Smooth muscle cell (in vitro differentiated cells): Measurements from ENCODE around the gene ANKRD11. TPM values are rescaled to one million over a fixed set of nuclear protein-coding genes. Genes with fewer than 3 reads are reported as not detected.
A peak's percentile ranks its signal among the peaks of the same experiment; 100 is the strongest.

Experiments
- DNase-seq: peaks from one replicate; lab custom pipeline; 2025; ENCODE audit not compliant: unreplicated experiment; lab: John Stamatoyannopoulos, UW
- H2AFZ ChIP-seq: fragments of 200-600 bp; sonication (generic); 2 replicates; pipeline ENCODE4 v1.6.0; 2016; ENCODE audit warnings: antibody characterized with exemption, low read depth, mild to moderate bottlenecking
- H3F3A ChIP-seq: fragments of 200-600 bp; sonication (generic); 2 replicates; pipeline ENCODE4 v1.6.0; 2017; ENCODE audit warnings: antibody characterized with exemption, low read depth
- H3K27ac ChIP-seq: fragments of 200-600 bp; sonication (generic); 2 replicates; pipeline ENCODE4 v1.5.1; 2016; ENCODE audit warnings: low read depth, mild to moderate bottlenecking
- H3K27me3 ChIP-seq: fragments of 200-600 bp; sonication (generic); 2 replicates; pipeline ENCODE4 v1.6.1; 2016; ENCODE audit warnings: low read depth, mild to moderate bottlenecking
- H3K36me3 ChIP-seq: fragments of 200-600 bp; sonication (generic); 2 replicates; pipeline ENCODE4 v1.5.1; 2016; ENCODE audit warnings: low read depth
- H3K4me1 ChIP-seq: fragments of 200-600 bp; sonication (generic); 2 replicates; pipeline ENCODE4 v1.5.1; 2016; ENCODE audit warnings: low read depth
- H3K4me2 ChIP-seq: fragments of 200-600 bp; sonication (generic); 2 replicates; pipeline ENCODE4 v1.6.0; 2016; ENCODE audit warnings: mild to moderate bottlenecking
- H3K4me3 ChIP-seq: fragments of 200-600 bp; sonication (generic); 2 replicates; pipeline ENCODE4 v1.5.1; 2016; ENCODE audit warnings: mild to moderate bottlenecking
- H3K79me2 ChIP-seq: fragments of 200-600 bp; sonication (generic); 2 replicates; pipeline ENCODE4 v1.6.0; 2016; ENCODE audit warnings: low read depth, mild to moderate bottlenecking
- H3K9ac ChIP-seq: fragments of 200-600 bp; sonication (generic); 2 replicates; pipeline ENCODE4 v1.6.0; 2016; ENCODE audit warnings: low read depth
- H3K9me3 ChIP-seq: fragments of 200-600 bp; sonication (generic); replicated peaks from 2 replicates; pipeline ENCODE4 v1.5.1; 2016; ENCODE audit warnings: low read depth
- H4K20me1 ChIP-seq: fragments of 200-600 bp; sonication (generic); 2 replicates; pipeline ENCODE4 v1.6.0; 2016; ENCODE audit warnings: low read depth
- CTCF ChIP-seq: fragments of 200-600 bp; sonication (generic); IDR thresholded peaks from 2 replicates; pipeline ENCODE4 v1.5.1; 2017; ENCODE audit warnings: borderline replicate concordance, mild to moderate bottlenecking, antibody characterized with exemption; ENCODE audit not compliant: insufficient read depth, poor library complexity, severe bottlenecking
- WGBS: methylation state at CpG from one replicate; pipeline ENCODE4 v1.1.7; 2016; ENCODE audit warnings: low lambda C conversion rate; 5-methylcytosine and 5-hydroxymethylcytosine counted together
- polyA plus RNA-seq: library from polyadenylated mRNA; unstranded; fragments of >200 nt; fragmentation: Nextera tagmentation; extraction: Ambion mirVana; gene quantifications from 2 replicates; pipeline ENCODE4 v1.2.1, GENCODE V29; 2016
- total RNA-seq: library from RNA; depleted of rRNA; stranded (reverse); fragments of >200 nt; gene quantifications from 2 replicates; pipeline ENCODE4 v1.2.3, GENCODE V29; 2014

The ANKRD11 gene
- total and polyA plus RNA-seq, 2 experiments from 2014 or later, result 31.5 to 105 TPM

GRCh38 chr16:89368604-89369249 is 121.6 kb downstream of the ANKRD11 start:
- Histone ChIP-seq H3K4me3 (no peak overlapping the region), H2AFZ (no peak overlapping the region), H3F3A (peaks cover 30% of the 10 kb centered on the region), H3K27ac (peak overlapping the region; percentile 59), H3K36me3 (no peaks in the 10 kb centered on the region), H3K4me2 (no peak overlapping the region), H3K9me3 (no peaks in the 10 kb centered on the region), H3K27me3 (no peaks in the 10 kb centered on the region), H3K9ac (no peak overlapping the region), H4K20me1 (peaks cover 100% of the 10 kb centered on the region), H3K79me2 (peaks cover 100% of the 10 kb centered on the region), H3K4me1 (peaks cover 26% of the 10 kb centered on the region)
- no peak for DNase-seq
- WGBS, result 83% methylated on average over 7 of the region's 7 CpGs
- no peak for TF ChIP-seq CTCF

GRCh38 chr16:89367538-89367915 is 122.8 kb downstream of the ANKRD11 start:
- Histone ChIP-seq H3K27me3 (no peaks in the 10 kb centered on the region), H3K36me3 (no peaks in the 10 kb centered on the region), H3K9ac (no peak overlapping the region), H3K27ac (no peak overlapping the region), H3K4me2 (no peak overlapping the region), H3K4me3 (no peak overlapping the region), H3F3A (peaks cover 22% of the 10 kb centered on the region), H3K4me1 (peaks cover 31% of the 10 kb centered on the region), H3K9me3 (no peaks in the 10 kb centered on the region), H3K79me2 (peaks cover 98% of the 10 kb centered on the region), H2AFZ (no peak overlapping the region), H4K20me1 (peaks cover 100% of the 10 kb centered on the region)
- 94% methylated on average over 7 of the region's 7 CpGs for WGBS
- no peak for DNase-seq
- TF ChIP-seq CTCF, result no peak

GRCh38 chr16:89366561-89367537 is 123.5 kb downstream of the ANKRD11 start:
- H3K4me2 ChIP-seq, result peak overlapping the region; percentile 15
- H3K9ac ChIP-seq, result no peak overlapping the region
- no peaks in the 10 kb centered on the region for H3K27me3 ChIP-seq
- no peak for TF ChIP-seq CTCF
- H4K20me1 ChIP-seq, result peaks cover 100% of the 10 kb centered on the region
- WGBS, result 89% methylated on average over 36 of the region's 37 CpGs
- peak overlapping the region; percentile 55 for H3K27ac ChIP-seq
- no peak overlapping the region for H2AFZ ChIP-seq
- peaks cover 27% of the 10 kb centered on the region for H3F3A ChIP-seq
- no peak overlapping the region for H3K4me3 ChIP-seq
- no peak for DNase-seq
- H3K36me3 ChIP-seq, result no peaks in the 10 kb centered on the region
- peaks cover 31% of the 10 kb centered on the region for H3K4me1 ChIP-seq
- H3K9me3 ChIP-seq, result no peaks in the 10 kb centered on the region
- peaks cover 98% of the 10 kb centered on the region for H3K79me2 ChIP-seq
